Glutamatergic neuron (in vitro differentiated cells): ENCODE results near the gene DCLRE1C. TPM values are rescaled to one million over a fixed set of nuclear protein-coding genes. Genes with fewer than 3 reads are reported as not detected.

Experiments
- DNase-seq: peaks from one replicate; pipeline ENCODE4 v3.0.0; 2022
- H3K27ac Mint-ChIP-seq: one replicate; pipeline ENCODE4 v1.8.0; 2020; ENCODE audit warnings: mild to moderate bottlenecking, mixed read lengths, inconsistent platforms; ENCODE audit not compliant: unreplicated experiment
- H3K27me3 Mint-ChIP-seq: one replicate; pipeline ENCODE4 v1.8.0; 2020; ENCODE audit warnings: mild to moderate bottlenecking, moderate library complexity, mixed read lengths, inconsistent platforms; ENCODE audit not compliant: unreplicated experiment
- H3K36me3 Mint-ChIP-seq: one replicate; pipeline ENCODE4 v1.8.0; 2020; ENCODE audit warnings: mild to moderate bottlenecking, mixed read lengths, inconsistent platforms; ENCODE audit not compliant: unreplicated experiment
- H3K4me1 Mint-ChIP-seq: one replicate; pipeline ENCODE4 v1.8.0; 2020; ENCODE audit warnings: mild to moderate bottlenecking, low read depth, mixed read lengths, inconsistent platforms; ENCODE audit not compliant: unreplicated experiment
- H3K4me3 Mint-ChIP-seq: one replicate; pipeline ENCODE4 v1.8.0; 2020; ENCODE audit warnings: mild to moderate bottlenecking, mixed read lengths, inconsistent platforms; ENCODE audit not compliant: unreplicated experiment
- H3K9me3 Mint-ChIP-seq: one replicate; pipeline ENCODE4 v1.8.0; 2020; ENCODE audit warnings: mild to moderate bottlenecking, moderate library complexity, mixed read lengths, inconsistent platforms; ENCODE audit not compliant: unreplicated experiment
- CTCF ChIP-seq: fragments of 200-600 bp; sonication (generic); IDR thresholded peaks from one replicate; pipeline ENCODE4 v1.5.0; 2021; ENCODE audit not compliant: partially characterized antibody, unreplicated experiment
- total RNA-seq: library from RNA; stranded (reverse); fragmentation: NEBNext Ultra II Directional; extraction: Animal tissue kit (Norgen Biotek cat#: 25700); gene quantifications from one replicate; pipeline ENCODE4 v1.2.1, GENCODE V29; 2021; ENCODE audit not compliant: unreplicated experiment

The DCLRE1C gene
- total RNA-seq, 1 donor from 2014 or later, result 8.5 TPM

DNA sequence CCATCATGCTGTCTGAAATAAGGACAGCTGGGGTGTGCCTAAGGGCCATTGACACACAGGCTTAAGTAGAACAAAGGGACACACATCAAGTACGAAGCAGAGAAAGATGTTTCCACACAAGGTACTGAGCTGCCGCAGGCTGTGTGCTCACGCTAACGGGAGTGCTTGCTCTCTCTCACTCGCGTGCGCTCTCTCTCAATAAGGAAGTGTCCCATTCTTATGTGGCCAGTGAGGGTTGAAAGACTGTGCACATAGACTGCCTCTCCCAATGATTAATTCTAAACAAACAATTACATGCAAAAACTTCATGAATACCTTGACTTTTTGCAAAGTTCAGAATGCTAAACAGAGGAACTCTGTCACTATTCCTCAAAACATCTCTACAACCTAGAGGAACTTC, 29.9 kb downstream of the DCLRE1C start:
- no peak for TF ChIP-seq CTCF
- Mint-ChIP-seq H3K27me3 (peaks cover 1% of the 10 kb centered on the region), H3K4me1 (no peaks in the 10 kb centered on the region), H3K9me3 (peaks cover 1% of the 10 kb centered on the region), H3K4me3 (no peak overlapping the region), H3K36me3 (no peaks in the 10 kb centered on the region), H3K27ac (no peak overlapping the region)
- no peak for DNase-seq

DNA sequence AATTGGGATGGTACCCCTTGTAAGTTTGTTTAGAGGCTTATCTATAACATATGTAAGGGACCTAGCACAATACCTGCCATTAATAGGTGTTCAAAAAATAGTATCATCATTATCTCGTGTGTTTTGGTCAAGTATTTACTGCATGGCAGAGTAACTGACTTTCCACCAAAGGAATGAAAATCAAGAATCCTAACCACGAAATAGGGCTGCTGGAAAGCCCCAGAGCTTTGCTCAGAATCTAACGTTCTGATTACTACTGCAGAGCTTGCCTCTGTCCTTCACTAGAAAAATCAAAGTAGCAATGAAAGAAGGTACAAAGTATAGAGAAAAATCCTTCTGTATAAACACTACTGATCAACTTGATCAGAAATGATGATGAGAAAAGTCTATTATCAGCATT, 34.9 kb downstream of the DCLRE1C start:
- no peak for DNase-seq
- Mint-ChIP-seq H3K4me3 (no peak overlapping the region), H3K27me3 (no peaks in the 10 kb centered on the region), H3K36me3 (peaks cover 19% of the 10 kb centered on the region), H3K27ac (no peak overlapping the region), H3K9me3 (peaks cover 3% of the 10 kb centered on the region), H3K4me1 (no peaks in the 10 kb centered on the region)
- TF ChIP-seq CTCF, result no peak

- H3K4me3 Mint-ChIP-seq, result no peak overlapping the region
- H3K27me3 Mint-ChIP-seq, result no peaks in the 10 kb centered on the region
- H3K27ac Mint-ChIP-seq, result no peak overlapping the region
- no peak for TF ChIP-seq CTCF
- H3K9me3 Mint-ChIP-seq, result peaks cover 7% of the 10 kb centered on the region
- no peaks in the 10 kb centered on the region for H3K4me1 Mint-ChIP-seq
- peaks cover 22% of the 10 kb centered on the region for H3K36me3 Mint-ChIP-seq
- no peak for DNase-seq
These were observed 36.1 kb downstream of the DCLRE1C start for GRCh38 chr10:14917827-14918226.

DNA sequence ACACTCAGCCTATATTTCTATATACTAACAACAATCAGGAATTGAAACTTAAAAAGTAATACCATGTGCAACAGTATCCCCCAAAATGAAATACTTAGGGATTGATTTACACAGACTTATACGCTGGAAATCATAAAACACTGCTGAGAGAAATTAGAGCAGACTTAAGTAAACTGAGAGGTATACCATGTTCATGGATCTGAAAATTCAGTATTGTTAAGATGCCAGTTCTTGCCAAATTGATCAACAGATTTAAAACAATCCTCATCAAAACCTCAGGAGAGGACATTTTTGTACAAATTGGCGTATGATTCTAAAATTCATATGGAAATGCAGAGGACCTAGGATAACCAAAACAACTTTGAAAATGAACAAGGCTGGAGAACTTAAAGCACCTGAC, 37.3 kb downstream of the DCLRE1C start:
- TF ChIP-seq CTCF, result no peak
- Mint-ChIP-seq H3K4me3 (no peak overlapping the region), H3K9me3 (peaks cover 7% of the 10 kb centered on the region), H3K27ac (no peak overlapping the region), H3K36me3 (peaks cover 22% of the 10 kb centered on the region), H3K4me1 (no peaks in the 10 kb centered on the region), H3K27me3 (no peaks in the 10 kb centered on the region)
- DNase-seq, result no peak

DNA sequence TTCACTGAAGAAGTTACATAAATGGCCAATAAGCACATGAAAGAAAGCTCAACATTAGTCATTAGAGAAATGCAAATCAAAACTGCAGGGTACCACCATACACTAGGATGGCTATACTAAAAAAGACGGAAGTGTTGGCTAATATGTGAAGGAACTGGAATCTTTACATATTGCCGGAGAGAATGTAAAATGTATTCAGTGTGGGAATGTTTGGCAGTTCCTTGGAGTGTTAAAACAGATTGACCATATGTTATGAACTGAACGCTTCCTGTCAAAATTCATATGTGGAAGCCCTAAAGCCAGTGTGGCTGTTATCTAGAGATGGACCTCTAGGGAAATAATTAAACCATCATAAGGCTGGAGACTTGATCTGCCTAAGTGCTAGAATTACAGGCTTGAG, 42.1 kb downstream of the DCLRE1C start:
- Mint-ChIP-seq H3K27ac (no peak overlapping the region), H3K27me3 (no peaks in the 10 kb centered on the region), H3K4me1 (no peaks in the 10 kb centered on the region), H3K36me3 (peaks cover 33% of the 10 kb centered on the region), H3K9me3 (peaks cover 9% of the 10 kb centered on the region), H3K4me3 (no peak overlapping the region)
- DNase-seq, result no peak
- TF ChIP-seq CTCF, result no peak
